Measurements from ENCODE around the gene HYAL3. TPM values are rescaled to one million over a fixed set of nuclear protein-coding genes. Genes with fewer than 3 reads are reported as not detected.

Gene HYAL3
- total RNA-seq, 2 donors from 2014 or later, result 2.6 to 3.3 TPM

DNA sequence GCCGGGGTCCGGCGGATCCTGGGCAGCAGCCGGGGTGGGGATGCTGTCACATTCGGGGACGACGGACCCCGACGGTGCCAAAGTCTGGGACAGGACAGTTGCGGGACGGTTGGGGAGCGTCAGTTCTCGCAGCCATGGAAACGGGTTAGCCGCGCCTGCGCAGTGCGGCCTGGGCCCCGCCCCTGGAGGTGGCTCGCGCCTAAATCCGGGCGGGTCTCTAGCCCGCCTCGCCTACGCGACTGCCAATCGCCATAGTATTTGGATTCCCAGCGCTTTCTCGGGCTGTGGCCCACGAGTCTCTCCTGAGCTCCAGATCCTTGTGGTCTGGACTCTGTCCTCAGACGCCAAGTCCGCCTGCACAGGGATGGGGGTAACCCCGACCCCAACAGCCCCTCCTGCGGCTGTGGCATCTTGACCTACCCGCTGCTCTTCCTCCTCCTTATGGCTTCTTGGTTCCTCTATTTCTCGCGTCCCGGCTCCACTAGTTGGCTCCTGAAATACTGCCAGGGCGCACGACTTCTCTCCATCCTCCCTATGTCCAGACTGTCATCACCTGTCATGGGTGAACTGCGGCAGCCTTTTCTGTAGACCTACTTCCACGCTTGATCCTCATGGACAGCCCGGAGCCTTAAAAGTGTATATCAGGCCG lies 46.5 kb upstream of the HYAL3 start, which contains the start of gene ZMYND10:
Gene ZMYND10 (minus strand): TSS at position 147 of the 649 bp plus-strand sequence. CDS start 153 bp downstream, outside the sequence.
- no peak within 1 kb of the TSS for H3K9ac ChIP-seq (ENCODE audit: extremely low read depth, low read length, poor library complexity, severe bottlenecking)
- TF ChIP-seq, protein P1, sequence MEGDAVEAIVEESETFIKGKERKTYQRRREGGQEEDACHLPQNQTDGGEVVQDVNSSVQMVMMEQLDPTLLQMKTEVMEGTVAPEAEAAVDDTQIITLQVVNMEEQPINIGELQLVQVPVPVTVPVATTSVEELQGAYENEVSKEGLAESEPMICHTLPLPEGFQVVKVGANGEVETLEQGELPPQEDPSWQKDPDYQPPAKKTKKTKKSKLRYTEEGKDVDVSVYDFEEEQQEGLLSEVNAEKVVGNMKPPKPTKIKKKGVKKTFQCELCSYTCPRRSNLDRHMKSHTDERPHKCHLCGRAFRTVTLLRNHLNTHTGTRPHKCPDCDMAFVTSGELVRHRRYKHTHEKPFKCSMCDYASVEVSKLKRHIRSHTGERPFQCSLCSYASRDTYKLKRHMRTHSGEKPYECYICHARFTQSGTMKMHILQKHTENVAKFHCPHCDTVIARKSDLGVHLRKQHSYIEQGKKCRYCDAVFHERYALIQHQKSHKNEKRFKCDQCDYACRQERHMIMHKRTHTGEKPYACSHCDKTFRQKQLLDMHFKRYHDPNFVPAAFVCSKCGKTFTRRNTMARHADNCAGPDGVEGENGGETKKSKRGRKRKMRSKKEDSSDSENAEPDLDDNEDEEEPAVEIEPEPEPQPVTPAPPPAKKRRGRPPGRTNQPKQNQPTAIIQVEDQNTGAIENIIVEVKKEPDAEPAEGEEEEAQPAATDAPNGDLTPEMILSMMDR (conservative IDR thresholded peaks at IDR 0.05), result no peak
- H3K4me1 ChIP-seq (ENCODE audit: control insufficient read depth, insufficient read depth, low read length), result no peaks in the 10 kb centered on the region
- H3K27me3 Mint-ChIP-seq (ENCODE audit: insufficient read depth), result peaks cover 55% of the 10 kb centered on the region
- H3K9me3 ChIP-seq (ENCODE audit: control insufficient read depth, low read length), result no peaks in the 10 kb centered on the region
- peak within 1 kb of the TSS; percentile 78 for H3K4me3 ChIP-seq (ENCODE audit: low read length)
- peak within 1 kb of the TSS; percentile 53 for H3K4me3 Mint-ChIP-seq
- H3K27me3 ChIP-seq (ENCODE audit: control insufficient read depth, insufficient read depth, low read length, poor library complexity, severe bottlenecking), result peaks cover 42% of the 10 kb centered on the region
- H3K4me1 Mint-ChIP-seq, result peaks cover 7% of the 10 kb centered on the region
- peak; percentile 94 for DNase-seq
- H3K9me3 Mint-ChIP-seq, result no peaks in the 10 kb centered on the region
- WGBS, 2 experiments (ENCODE audit: insufficient coverage in 1 of 2, insufficient read length in 1 of 2), result 15 to 25% methylated on average over 26 to 45 of the region's 45 CpGs
- H3K27ac ChIP-seq (ENCODE audit: low read depth, low read length), result no peak within 1 kb of the TSS
- peaks cover 14% of the 10 kb centered on the region for H3K36me3 ChIP-seq (ENCODE audit: control insufficient read depth, insufficient read depth, low read length)
- peaks cover 3% of the 10 kb centered on the region for H3K36me3 Mint-ChIP-seq (ENCODE audit: low read depth)
- H3K27ac Mint-ChIP-seq, result no peak within 1 kb of the TSS

DNA sequence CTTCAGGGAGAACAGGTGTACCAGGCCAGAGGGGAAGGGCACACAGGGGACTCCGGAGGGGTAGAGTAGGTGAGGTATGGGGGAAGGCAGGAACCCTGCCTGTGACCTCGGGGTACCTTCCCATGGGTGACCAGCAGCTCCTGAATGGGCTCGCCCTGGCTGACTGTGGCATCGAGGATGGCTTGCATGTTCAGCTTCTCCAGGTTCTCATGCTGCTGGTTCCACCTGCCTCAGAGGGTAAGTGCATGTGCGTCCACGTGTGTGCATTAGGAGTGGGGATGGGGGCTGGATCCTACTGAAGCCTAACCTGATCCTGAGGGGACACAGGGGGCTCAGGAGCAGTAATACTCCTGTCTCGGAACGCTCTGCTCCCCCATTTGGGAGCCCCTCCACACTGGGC lies 45.8 kb upstream of the HYAL3 start:
- no peak overlapping the region for H3K27ac Mint-ChIP-seq
- TF ChIP-seq, protein P1 (conservative IDR thresholded peaks at IDR 0.05), result no peak
- no peaks in the 10 kb centered on the region for H3K9me3 ChIP-seq (ENCODE audit: control insufficient read depth, low read length)
- peaks cover 49% of the 10 kb centered on the region for H3K27me3 ChIP-seq (ENCODE audit: control insufficient read depth, insufficient read depth, low read length, poor library complexity, severe bottlenecking)
- DNase-seq, result no peak
- H3K27ac ChIP-seq (ENCODE audit: low read depth, low read length), result no peak overlapping the region
- H3K36me3 Mint-ChIP-seq (ENCODE audit: low read depth), result peaks cover 3% of the 10 kb centered on the region
- H3K4me3 ChIP-seq (ENCODE audit: low read length), result peak overlapping the region; percentile 78
- H3K9me3 Mint-ChIP-seq, result no peaks in the 10 kb centered on the region
- no peak overlapping the region for H3K9ac ChIP-seq (ENCODE audit: extremely low read depth, low read length, poor library complexity, severe bottlenecking)
- peaks cover 2% of the 10 kb centered on the region for H3K4me1 Mint-ChIP-seq
- H3K4me3 Mint-ChIP-seq, result peak overlapping the region; percentile 53
- WGBS, 2 experiments (ENCODE audit: insufficient coverage in 1 of 2, insufficient read length in 1 of 2), result 40 to 65% methylated on average over 1 to 8 of the region's 8 CpGs
- H3K27me3 Mint-ChIP-seq (ENCODE audit: insufficient read depth), result peaks cover 59% of the 10 kb centered on the region
- H3K36me3 ChIP-seq (ENCODE audit: control insufficient read depth, insufficient read depth, low read length), result peaks cover 14% of the 10 kb centered on the region
- H3K4me1 ChIP-seq (ENCODE audit: control insufficient read depth, insufficient read depth, low read length), result no peaks in the 10 kb centered on the region

DNA sequence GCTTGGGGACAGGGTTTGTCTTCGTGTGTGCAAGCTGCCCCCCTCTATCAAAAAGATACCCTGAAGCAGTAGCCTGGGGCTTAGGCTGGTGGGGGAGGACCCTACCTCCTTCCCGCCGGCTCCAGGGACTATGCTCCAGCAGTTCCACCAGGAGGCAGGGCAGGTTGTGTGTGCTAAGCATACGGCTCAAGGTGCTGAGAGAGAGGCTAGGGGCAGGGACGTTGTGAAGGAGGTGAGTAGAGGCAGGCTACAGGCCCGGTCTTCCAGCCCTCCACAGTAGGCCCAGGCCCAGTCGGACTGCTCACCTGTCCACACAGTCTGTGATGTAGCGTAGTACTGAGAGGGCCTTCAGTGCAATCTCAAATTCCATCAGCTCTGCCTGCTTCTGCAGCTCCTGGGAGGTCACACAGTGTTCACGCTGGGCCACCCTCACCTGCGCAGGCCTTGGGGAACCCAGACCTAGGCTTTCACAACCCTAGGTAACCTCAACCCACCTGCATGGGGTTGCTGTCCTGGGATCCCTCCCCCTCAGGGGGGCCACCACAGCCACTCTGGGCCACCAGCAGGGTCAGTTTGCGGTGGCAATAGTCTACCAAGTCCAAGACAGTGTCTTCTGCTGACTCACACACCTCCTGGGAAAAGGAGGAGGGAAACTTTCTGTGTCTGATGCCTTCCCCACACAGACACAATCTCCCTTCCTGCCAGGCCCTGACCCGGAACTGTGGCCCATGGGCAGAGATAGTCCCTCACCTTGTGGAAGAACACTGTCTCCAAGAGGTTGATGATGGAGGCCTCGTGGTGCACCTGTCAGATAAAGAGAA lies 43.8 kb upstream of the HYAL3 start:
- peaks cover 69% of the 10 kb centered on the region for H3K27me3 ChIP-seq (ENCODE audit: control insufficient read depth, insufficient read depth, low read length, poor library complexity, severe bottlenecking)
- no peaks in the 10 kb centered on the region for H3K9me3 ChIP-seq (ENCODE audit: control insufficient read depth, low read length)
- TF ChIP-seq, protein P1 (conservative IDR thresholded peaks at IDR 0.05), result peak; percentile 68
- Mint-ChIP-seq H3K9me3 (no peaks in the 10 kb centered on the region), H3K4me1 (no peaks in the 10 kb centered on the region), H3K27ac (no peak overlapping the region), H3K36me3 (ENCODE audit: low read depth) (peaks cover 3% of the 10 kb centered on the region), H3K4me3 (no peak overlapping the region), H3K27me3 (ENCODE audit: insufficient read depth) (peaks cover 78% of the 10 kb centered on the region)
- peaks cover under 1% of the 10 kb centered on the region for H3K4me1 ChIP-seq (ENCODE audit: control insufficient read depth, insufficient read depth, low read length)
- H3K36me3 ChIP-seq (ENCODE audit: control insufficient read depth, insufficient read depth, low read length), result peaks cover 8% of the 10 kb centered on the region
- H3K4me3 ChIP-seq (ENCODE audit: low read length), result no peak overlapping the region
- DNase-seq, result peak; percentile 80
- no peak overlapping the region for H3K27ac ChIP-seq (ENCODE audit: low read depth, low read length)
- WGBS, 2 experiments (ENCODE audit: insufficient coverage in 1 of 2, insufficient read length in 1 of 2), result 75 to 82% methylated on average over 10 to 13 of the region's 13 CpGs
- H3K9ac ChIP-seq (ENCODE audit: extremely low read depth, low read length, poor library complexity, severe bottlenecking), result no peak overlapping the region

Measured in endodermal cell (in vitro differentiated cells).